GM12873 (cell line): ENCODE data around the gene PPP2CA.

Experiments used
- TF ChIP-seq, protein P1 (sequence below): IDR thresholded peaks from 2 replicates; pipeline ENCODE4 v1.5.1; 2012; ENCODE audit warnings: low read depth, mild to moderate bottlenecking, moderate library complexity, low read length, control low read depth; ENCODE audit not compliant: insufficient read depth; ENCODE audit errors: missing control alignments

The PPP2CA gene

DNA sequence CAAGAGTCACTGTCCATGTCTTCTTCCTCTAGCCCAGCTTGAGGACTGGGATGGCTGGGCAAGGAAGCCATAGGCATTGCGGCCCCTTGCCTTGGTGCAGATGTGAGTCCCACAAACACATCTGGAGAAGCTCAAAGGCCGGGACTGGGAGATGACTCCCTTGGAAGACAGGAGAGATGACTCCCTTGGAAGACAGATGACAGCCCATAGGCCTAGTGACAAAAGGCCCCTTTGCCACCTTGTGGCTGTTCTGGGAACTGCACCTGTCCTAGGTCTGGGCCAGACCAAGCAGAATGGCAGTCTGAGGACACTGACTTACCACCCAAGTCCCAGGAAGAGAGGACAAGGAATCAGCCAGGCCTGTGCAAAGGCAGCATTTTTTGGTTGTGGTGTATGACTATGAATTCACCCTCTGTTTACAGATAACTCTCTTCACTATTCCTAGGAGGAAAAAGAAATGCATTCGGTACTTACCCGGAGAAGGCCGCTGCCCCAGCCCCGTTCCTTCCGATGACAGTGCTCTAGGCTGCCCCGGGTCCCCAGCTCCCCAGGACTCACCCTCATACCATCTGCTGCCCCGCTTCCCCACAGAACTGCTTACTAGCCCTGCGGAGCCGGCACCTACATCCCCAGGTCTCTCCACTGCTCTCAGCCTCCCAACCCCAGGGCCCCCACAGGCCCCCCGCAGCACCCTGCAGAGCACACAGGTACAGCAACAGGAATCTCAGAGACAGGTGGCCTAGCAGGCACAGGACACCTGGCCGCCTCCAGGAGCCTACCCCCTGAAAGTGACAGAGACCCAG, 79.9 kb downstream of the PPP2CA start:
- TF ChIP-seq, protein P1, sequence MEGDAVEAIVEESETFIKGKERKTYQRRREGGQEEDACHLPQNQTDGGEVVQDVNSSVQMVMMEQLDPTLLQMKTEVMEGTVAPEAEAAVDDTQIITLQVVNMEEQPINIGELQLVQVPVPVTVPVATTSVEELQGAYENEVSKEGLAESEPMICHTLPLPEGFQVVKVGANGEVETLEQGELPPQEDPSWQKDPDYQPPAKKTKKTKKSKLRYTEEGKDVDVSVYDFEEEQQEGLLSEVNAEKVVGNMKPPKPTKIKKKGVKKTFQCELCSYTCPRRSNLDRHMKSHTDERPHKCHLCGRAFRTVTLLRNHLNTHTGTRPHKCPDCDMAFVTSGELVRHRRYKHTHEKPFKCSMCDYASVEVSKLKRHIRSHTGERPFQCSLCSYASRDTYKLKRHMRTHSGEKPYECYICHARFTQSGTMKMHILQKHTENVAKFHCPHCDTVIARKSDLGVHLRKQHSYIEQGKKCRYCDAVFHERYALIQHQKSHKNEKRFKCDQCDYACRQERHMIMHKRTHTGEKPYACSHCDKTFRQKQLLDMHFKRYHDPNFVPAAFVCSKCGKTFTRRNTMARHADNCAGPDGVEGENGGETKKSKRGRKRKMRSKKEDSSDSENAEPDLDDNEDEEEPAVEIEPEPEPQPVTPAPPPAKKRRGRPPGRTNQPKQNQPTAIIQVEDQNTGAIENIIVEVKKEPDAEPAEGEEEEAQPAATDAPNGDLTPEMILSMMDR: peak; percentile 97

DNA sequence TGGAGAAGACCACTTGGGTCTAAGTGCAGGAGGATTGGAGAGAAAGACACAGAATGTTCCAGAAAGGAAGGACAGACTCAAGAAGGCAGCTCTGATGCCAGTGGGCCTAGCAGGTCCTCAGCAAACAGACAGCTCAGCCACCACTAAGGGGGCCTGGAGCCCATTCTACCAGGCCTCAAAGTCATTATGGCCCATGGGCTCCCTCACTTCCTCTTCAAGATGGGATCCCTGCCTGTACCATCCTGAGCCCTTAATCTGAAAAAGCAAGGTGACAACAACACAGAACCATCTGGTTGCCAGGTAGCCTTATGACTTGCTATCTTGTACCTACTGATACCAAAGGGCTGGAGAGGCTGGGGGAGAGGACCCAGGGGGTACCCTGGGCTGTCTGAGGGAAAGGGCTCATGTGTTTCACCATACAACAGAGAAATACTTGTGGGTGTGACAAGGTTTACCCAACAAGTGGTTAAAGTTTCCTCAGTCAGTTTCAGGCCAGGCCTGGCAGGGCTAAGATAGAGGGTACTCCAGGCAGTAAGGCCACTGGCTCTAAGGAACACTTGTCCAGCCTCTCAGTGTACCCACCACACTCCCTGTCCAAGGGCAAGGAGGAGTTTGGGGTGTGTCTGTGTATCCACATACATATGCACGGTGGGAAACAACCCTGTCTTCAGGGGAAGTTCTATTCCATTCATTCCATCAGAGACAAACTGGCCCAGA, 80.7 kb downstream of the PPP2CA start:
- TF ChIP-seq, protein P1: no peak
